Head of caudate nucleus (tissue), 42 donors: ENCODE results near the gene CDK2AP2.
"Not testable (repeated sequence)": the region's sequence is repeated elsewhere in the genome, so short reads cannot be mapped to it uniquely, and the experiment has no call there.

Source experiments
- DNase-seq, 42 donors: peaks; one replicate each; pipeline versions ENCODE4 v3.0.0 to v3.0.0-alpha.2; 2020 to 2021; ENCODE audit warnings: mixed read lengths in 7 of 42
- intact Hi-C: fragments of 100-400 bp; cut with DNase I; formaldehyde crosslinking; loops from one replicate; pipeline ENCODE4 v1.15.0; 2022

Gene CDK2AP2

GRCh38 chr11:67525275-67525976 lies 17.5 kb upstream of the CDK2AP2 start:
- no peak for DNase-seq
- intact Hi-C loops: no loop called here

GRCh38 chr11:67524480-67524808 lies 16.5 kb upstream of the CDK2AP2 start:
- no peak for DNase-seq
- intact Hi-C loops: no loop called here

GRCh38 chr11:67523556-67524479 lies 15.9 kb upstream of the CDK2AP2 start:
- DNase-seq: no peak
- intact Hi-C loops: no loop called here

GRCh38 chr11:67522844-67523555 lies 15.0 kb upstream of the CDK2AP2 start, which contains the start of gene CABP2:
TSS of gene CABP2 (minus strand) at chr11:67523446. CDS start at chr11:67523326, 120 bp downstream.
- intact Hi-C loops: no loop called here
- DNase-seq: no peak

- no peak for DNase-seq
Measured at GRCh38 chr11:67522338-67522737, 14.4 kb upstream of the CDK2AP2 start.

GRCh38 chr11:67521924-67522323 lies 14.0 kb upstream of the CDK2AP2 start:
- intact Hi-C loops: no loop called here
- no peak for DNase-seq

More at GRCh38 chr11:67522338-67522737, 14.4 kb upstream of the CDK2AP2 start:
- intact Hi-C loops: no loop called here

- no peak for DNase-seq
- intact Hi-C loops: no loop called here
Measured at GRCh38 chr11:67520856-67521824, 13.2 kb upstream of the CDK2AP2 start.

- DNase-seq: no peak
- intact Hi-C loops: loop anchor here (10.0 kb wide), 1 partner anchor 65 kb away; the partner anchor contains the start of gene GSTP1
Measured at GRCh38 chr11:67519726-67520125, 11.8 kb upstream of the CDK2AP2 start.

- intact Hi-C loops: loop anchor here (10.0 kb wide), 1 partner anchor 67 kb away; the partner anchor contains the start of gene GSTP1
- DNase-seq: no peak
Measured at GRCh38 chr11:67517784-67518552, 10.0 kb upstream of the CDK2AP2 start.

GRCh38 chr11:67516806-67517205 lies 8.8 kb upstream of the CDK2AP2 start:
- intact Hi-C loops: loop anchor here (10.0 kb wide), 1 partner anchor 68 kb away; the partner anchor contains the start of gene GSTP1
- no peak for DNase-seq

- DNase-seq: no peak
- intact Hi-C loops: loop anchor here (10.0 kb wide), 1 partner anchor 71 kb away; the partner anchor contains the start of gene GSTP1
Measured at GRCh38 chr11:67514116-67514515, 6.2 kb upstream of the CDK2AP2 start.

- intact Hi-C loops: loop anchor here (10.0 kb wide), 1 partner anchor 73 kb away; the partner anchor contains the start of gene GSTP1
- DNase-seq: not testable (repeated sequence)
Measured at GRCh38 chr11:67511558-67511957, 3.6 kb upstream of the CDK2AP2 start.

GRCh38 chr11:67510023-67510345 lies 2.0 kb upstream of the CDK2AP2 start:
- intact Hi-C loops: loop anchor here (10.0 kb wide), 1 partner anchor 75 kb away; the partner anchor contains the start of gene GSTP1
- DNase-seq: no peak

- DNase-seq: peak; percentile 93 to 99 (median 97)
- intact Hi-C loops: loop anchor here (5.0 kb wide), 1 partner anchor 116 kb away; the partner anchor contains the start of gene RAD9A
Measured at GRCh38 chr11:67508486-67509121, 642 bp upstream of the CDK2AP2 start.

GRCh38 chr11:67507242-67507863 lies 609 bp downstream of the CDK2AP2 start:
- intact Hi-C loops: loop anchor here (5.0 kb wide), 1 partner anchor 115 kb away; the partner anchor contains the start of gene RAD9A
- peak in 8 of 42 donors; percentile 13 to 81 (median 52) for DNase-seq

- intact Hi-C loops: loop anchor here (5.0 kb wide), 1 partner anchor 114 kb away; the partner anchor contains the start of gene RAD9A
- DNase-seq: no peak
Measured at GRCh38 chr11:67506426-67507051, 1.4 kb downstream of the CDK2AP2 start.
